HEK293T (cell line): ENCODE measurements around the gene C1orf198.

ENCODE experiments used
- BHLHE40 ChIP-seq: fragments of 450-650 bp; IDR thresholded peaks from 2 replicates; pipeline ENCODE4 v1.6.1; 2016; ENCODE audit warnings: mild to moderate bottlenecking, moderate library complexity, borderline replicate concordance
- ELF4 ChIP-seq: fragments of 450-650 bp; IDR thresholded peaks from 2 replicates; pipeline ENCODE4 v1.6.1; 2017; ENCODE audit warnings: antibody characterized with exemption
- FOXM1 ChIP-seq: fragments of 450-650 bp; IDR thresholded peaks from 2 replicates; pipeline ENCODE4 v1.6.1; 2017; ENCODE audit warnings: mild to moderate bottlenecking, borderline replicate concordance
- HDGF ChIP-seq: fragments of 450-650 bp; IDR thresholded peaks from 2 replicates; pipeline ENCODE4 v1.6.1; 2017; ENCODE audit warnings: antibody characterized with exemption, borderline replicate concordance
- L3MBTL2 ChIP-seq: fragments of 450-650 bp; conservative IDR thresholded peaks from 2 replicates; pipeline ENCODE4 v1.6.1; 2016; ENCODE audit warnings: mild to moderate bottlenecking
- SP1 ChIP-seq: fragments of 450-650 bp; IDR thresholded peaks from 2 replicates; pipeline ENCODE4 v1.6.1; 2017
- SUZ12 ChIP-seq: fragments of 450-650 bp; IDR thresholded peaks from 2 replicates; pipeline ENCODE4 v1.6.1; 2016; ENCODE audit warnings: mild to moderate bottlenecking
- TARDBP ChIP-seq: fragments of 450-650 bp; IDR thresholded peaks from 2 replicates; pipeline ENCODE4 v1.6.1; 2016
- ZNF384 ChIP-seq: fragments of 450-650 bp; IDR thresholded peaks from 2 replicates; pipeline ENCODE4 v1.6.1; 2016

DNA sequence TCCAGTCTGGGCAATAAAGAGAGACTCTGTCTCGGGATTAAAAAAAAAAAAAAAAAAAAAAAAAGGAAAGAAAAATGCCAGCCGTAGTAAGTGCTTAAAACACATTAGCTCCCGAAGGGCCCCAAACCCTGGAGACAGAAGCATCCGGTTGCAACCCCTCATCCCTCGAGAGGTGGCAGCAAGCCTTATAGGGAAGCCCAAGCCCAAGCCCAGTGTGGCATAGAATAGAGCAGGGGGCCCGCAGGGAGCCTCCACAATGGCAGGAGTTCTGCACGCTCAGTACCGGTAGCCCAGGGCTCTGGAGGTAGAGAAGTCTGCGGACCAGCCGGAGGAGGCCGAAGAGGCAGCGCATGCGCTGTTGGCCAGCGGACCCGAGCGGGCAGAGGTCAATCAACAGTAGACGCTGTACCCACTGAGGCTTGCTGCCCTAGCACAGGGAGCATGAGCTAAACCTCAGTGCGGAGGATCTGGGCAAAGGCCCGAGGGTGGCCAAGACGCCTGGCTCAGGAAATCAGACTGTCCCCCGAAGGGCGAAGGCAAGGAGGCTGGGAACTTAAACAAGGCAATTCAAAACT lies 34.1 kb upstream of the C1orf198 start:
- no peak for TF ChIP-seq SUZ12
- TF ChIP-seq FOXM1: no peak
- TF ChIP-seq ELF4: no peak
- TF ChIP-seq BHLHE40: no peak
- TF ChIP-seq TARDBP: no peak
- TF ChIP-seq L3MBTL2: no peak
- TF ChIP-seq SP1: no peak
- no peak for TF ChIP-seq ZNF384
- TF ChIP-seq HDGF: no peak
